H9 (cell line): Measurements from ENCODE around the gene MPST. TPM values are rescaled to one million over a fixed set of nuclear protein-coding genes. Genes with fewer than 3 reads are reported as not detected.

ENCODE experiments used
- DNase-seq: peaks from one replicate; pipeline ENCODE4 v3.0.0-alpha.2; 2017
- H2AFZ ChIP-seq: one replicate; pipeline ENCODE4 v1.6.1; 2013; ENCODE audit warnings: mild to moderate bottlenecking, low read length, control low read depth, moderate library complexity
- H2AK5ac ChIP-seq: 2 replicates; pipeline ENCODE4 v1.6.1; 2013; ENCODE audit warnings: low read length, control low read depth, mixed read lengths; ENCODE audit not compliant: insufficient read length
- H2BK120ac ChIP-seq: one replicate; pipeline ENCODE4 v1.6.1; 2013; ENCODE audit warnings: low read depth, mild to moderate bottlenecking, low read length, control low read depth, inconsistent platforms; ENCODE audit not compliant: poor library complexity, severe bottlenecking
- H2BK12ac ChIP-seq: 2 replicates; pipeline ENCODE4 v1.6.1; 2013; ENCODE audit warnings: low read length, control low read depth, mixed read lengths, low read depth; ENCODE audit not compliant: insufficient read length
- H2BK15ac ChIP-seq: 2 replicates; pipeline ENCODE4 v1.6.1; 2013; ENCODE audit warnings: low read depth, low read length, control low read depth
- H2BK20ac ChIP-seq: one replicate; pipeline ENCODE4 v1.6.1; 2013; ENCODE audit warnings: low read depth, mild to moderate bottlenecking, low read length, control low read depth, inconsistent platforms; ENCODE audit not compliant: poor library complexity, severe bottlenecking
- H2BK5ac ChIP-seq: 2 replicates; pipeline ENCODE4 v1.6.1; 2013; ENCODE audit warnings: low read length, control low read depth, mixed read lengths; ENCODE audit not compliant: insufficient read length
- H3K14ac ChIP-seq: 2 replicates; pipeline ENCODE4 v1.6.1; 2013; ENCODE audit warnings: low read length, control low read depth; ENCODE audit not compliant: insufficient read depth
- H3K18ac ChIP-seq: 2 replicates; pipeline ENCODE4 v1.6.1; 2013; ENCODE audit warnings: low read depth, mild to moderate bottlenecking, mixed read lengths, low read length, control low read depth; ENCODE audit not compliant: insufficient read length
- H3K23ac ChIP-seq: 2 replicates; pipeline ENCODE4 v1.6.1; 2013; ENCODE audit warnings: low read length, control low read depth, mixed read lengths, low read depth; ENCODE audit not compliant: insufficient read length
- H3K23me2 ChIP-seq: 2 replicates; pipeline ENCODE4 v1.6.1; 2013; ENCODE audit warnings: low read depth, mild to moderate bottlenecking, mixed read lengths, low read length, control low read depth; ENCODE audit not compliant: insufficient read length, poor library complexity, severe bottlenecking
- H3K27ac ChIP-seq: 2 replicates; pipeline ENCODE4 v1.5.1; 2013; ENCODE audit warnings: low read length, control low read depth, mixed read lengths, low read depth; ENCODE audit not compliant: insufficient read length
- H3K27me3 ChIP-seq: 2 replicates; pipeline ENCODE4 v1.6.1; 2013; ENCODE audit warnings: low read length, control low read depth, inconsistent platforms; ENCODE audit not compliant: insufficient read depth
- H3K4ac ChIP-seq: 2 replicates; pipeline ENCODE4 v1.6.1; 2013; ENCODE audit warnings: low read depth, mild to moderate bottlenecking, control low read depth, inconsistent platforms, low read length, moderate library complexity
- H3K4me1 ChIP-seq: 2 replicates; pipeline ENCODE4 v1.6.1; 2013; ENCODE audit warnings: low read length, control low read depth, inconsistent platforms; ENCODE audit not compliant: insufficient read depth
- H3K4me2 ChIP-seq: 2 replicates; pipeline ENCODE4 v1.6.1; 2013; ENCODE audit warnings: low read length, control low read depth, mixed read lengths; ENCODE audit not compliant: insufficient read length, insufficient read depth
- H3K56ac ChIP-seq: 2 replicates; pipeline ENCODE4 v1.6.1; 2013; ENCODE audit warnings: low read depth, mild to moderate bottlenecking, mixed read lengths, low read length, control low read depth; ENCODE audit not compliant: insufficient read length
- H3K79me1 ChIP-seq: 2 replicates; pipeline ENCODE4 v1.6.1; 2013; ENCODE audit warnings: low read depth, mild to moderate bottlenecking, moderate library complexity, low read length, control low read depth, inconsistent platforms; ENCODE audit not compliant: insufficient read depth, poor library complexity, severe bottlenecking
- H3K79me2 ChIP-seq: 2 replicates; pipeline ENCODE4 v1.6.1; 2013; ENCODE audit warnings: low read length, control low read depth, inconsistent platforms; ENCODE audit not compliant: insufficient read depth
- H3K9ac ChIP-seq: 2 replicates; pipeline ENCODE4 v1.6.1; 2013; ENCODE audit warnings: low read length, control low read depth, mixed read lengths; ENCODE audit not compliant: insufficient read length; ENCODE audit errors: extremely low read depth
- H3K9me3 ChIP-seq: one replicate; pipeline ENCODE4 v1.6.1; 2013; ENCODE audit warnings: low read depth, low read length, inconsistent platforms; ENCODE audit not compliant: control insufficient read depth
- H3T11ph ChIP-seq: one replicate; pipeline ENCODE4 v1.6.1; 2013; ENCODE audit warnings: mild to moderate bottlenecking, low read length, control low read depth, inconsistent platforms
- H4K20me1 ChIP-seq: one replicate; pipeline ENCODE4 v1.6.1; 2013; ENCODE audit not compliant: control insufficient read depth, insufficient read length, insufficient read depth
- H4K5ac ChIP-seq: 2 replicates; pipeline ENCODE4 v1.6.1; 2013; ENCODE audit warnings: low read depth, mild to moderate bottlenecking, mixed read lengths, low read length, control low read depth; ENCODE audit not compliant: insufficient read length
- H4K8ac ChIP-seq: replicated peaks from 2 replicates; pipeline ENCODE4 v1.6.1; 2013; ENCODE audit warnings: low read length, control low read depth, mixed read lengths, low read depth; ENCODE audit not compliant: insufficient read length
- H4K91ac ChIP-seq: 2 replicates; pipeline ENCODE4 v1.6.1; 2013; ENCODE audit warnings: low read depth, mild to moderate bottlenecking, moderate library complexity, mixed read lengths, low read length, control low read depth; ENCODE audit not compliant: insufficient read length
- H3K27ac Mint-ChIP-seq, 3 experiments: 2 replicates in 2 of 3; 3 replicates in 1 of 3; pipeline ENCODE4 v1.8.0; 2020 to 2021; ENCODE audit warnings: mixed read lengths in 3 of 3, mild to moderate bottlenecking in 1 of 3, moderate library complexity in 1 of 3
- H3K27me3 Mint-ChIP-seq: 2 replicates; pipeline ENCODE4 v1.8.0; 2021; ENCODE audit warnings: low read depth, mild to moderate bottlenecking, moderate library complexity, mixed read lengths
- H3K36me3 Mint-ChIP-seq, 3 experiments: 2 replicates in 2 of 3; 3 replicates in 1 of 3; pipeline ENCODE4 v1.8.0; 2020 to 2021; ENCODE audit warnings: low read depth in 3 of 3, mixed read lengths in 3 of 3; ENCODE audit not compliant: insufficient read depth in 1 of 3
- H3K4me1 Mint-ChIP-seq, 2 experiments: 2 replicates each; pipeline ENCODE4 v1.8.0; 2020; ENCODE audit warnings: mixed read lengths in 2 of 2
- H3K4me3 Mint-ChIP-seq, 2 experiments: 2 replicates in 1 of 2; 3 replicates in 1 of 2; pipeline ENCODE4 v1.8.0; 2020 to 2021; ENCODE audit warnings: mild to moderate bottlenecking in 2 of 2, mixed read lengths in 2 of 2, moderate library complexity in 1 of 2
- H3K9me3 Mint-ChIP-seq, 2 experiments: 2 replicates in 1 of 2; 3 replicates in 1 of 2; pipeline ENCODE4 v1.8.0; 2020; ENCODE audit warnings: mild to moderate bottlenecking in 2 of 2, mixed read lengths in 2 of 2, moderate library complexity in 1 of 2
- CTCF ChIP-seq: fragments of 200-600 bp; sonication (generic); conservative IDR thresholded peaks from 3 replicates; pipeline ENCODE4 v1.8.0; 2021; ENCODE audit warnings: antibody characterized with exemption, mild to moderate bottlenecking
- WGBS: extraction: QIAGEN DNeasy Blood & Tissue Kit; methylation state at CpG from one replicate; pipeline ENCODE4 v1.1.7; 2013; ENCODE audit warnings: missing lambda C conversion rate, low lambda C conversion rate, mixed read lengths; ENCODE audit not compliant: insufficient read length; ENCODE audit errors: extremely low coverage; 5-methylcytosine and 5-hydroxymethylcytosine counted together
- total RNA-seq: library from RNA; stranded (reverse); gene quantifications from 2 replicates; pipeline ENCODE4 v1.2.1, GENCODE V29; 2021

Gene MPST
- total RNA-seq, 1 experiment from 2014 or later, result 70.5 TPM

GRCh38 chr22:37015587-37015878 is 4.0 kb upstream of the MPST start:
- no peak overlapping the region for H3K56ac ChIP-seq
- no peak overlapping the region for H3K9ac ChIP-seq
- H3T11ph ChIP-seq, result no peak overlapping the region
- Mint-ChIP-seq H3K36me3 (peaks cover 5 to 14% (median 13%) of the 10 kb centered on the region in 3 experiments; a peak in 6 of 7 replicates), H3K4me3 (no peak overlapping the region), H3K27me3 (no peaks in the 10 kb centered on the region; the same call in 1 of the 2 replicates), H3K4me1 (peaks cover 19 to 21% of the 10 kb centered on the region in 2 experiments), H3K9me3 (no peaks in the 10 kb centered on the region), H3K27ac (no peak overlapping the region; a peak in 3 of 7 replicates)
- H3K9me3 ChIP-seq, result no peaks in the 10 kb centered on the region
- H4K8ac ChIP-seq, result no peak overlapping the region
- H3K4me1 ChIP-seq, result peaks cover 6% of the 10 kb centered on the region; the same call in 1 of the 2 replicates
- peaks cover 3% of the 10 kb centered on the region for H4K20me1 ChIP-seq
- DNase-seq, result no peak
- H4K5ac ChIP-seq, result no peak overlapping the region
- no peak overlapping the region for H2AK5ac ChIP-seq
- no peak overlapping the region for H2BK12ac ChIP-seq
- no peak overlapping the region for H4K91ac ChIP-seq
- no peak overlapping the region for H2BK15ac ChIP-seq
- H3K14ac ChIP-seq, result no peak overlapping the region
- H3K4ac ChIP-seq, result no peak overlapping the region
- no peak overlapping the region for H2BK20ac ChIP-seq
- H2BK120ac ChIP-seq, result no peak overlapping the region
- no peaks in the 10 kb centered on the region for H3K27me3 ChIP-seq
- no peak overlapping the region for H3K4me2 ChIP-seq
- 0 out of 3 replicates have a peak, but pooled peaks have one; percentile 10 for TF ChIP-seq CTCF
- no peaks in the 10 kb centered on the region for H3K79me1 ChIP-seq
- H3K23ac ChIP-seq, result no peak overlapping the region
- WGBS, result no CpG with 5 or more reads among the region's 4 CpGs
- H3K23me2 ChIP-seq, result peaks cover 3% of the 10 kb centered on the region
- H2BK5ac ChIP-seq, result no peak overlapping the region
- H3K18ac ChIP-seq, result no peak overlapping the region
- H3K27ac ChIP-seq, result no peak overlapping the region
- no peak overlapping the region for H2AFZ ChIP-seq
- peaks cover 2% of the 10 kb centered on the region; the same call in 1 of the 2 replicates for H3K79me2 ChIP-seq
